Measurements from ENCODE around the gene UBE3B.

UBE3B gene

GRCh38 chr12:109533487-109533740 lies 56.0 kb downstream of the UBE3B start:
- no peak for DNase-seq

GRCh38 chr12:109534456-109534855 lies 57.0 kb downstream of the UBE3B start:
- no peak for DNase-seq

- no peak for DNase-seq
These were observed 57.9 kb downstream of the UBE3B start for GRCh38 chr12:109535231-109535862.

GRCh38 chr12:109535863-109536250 lies 58.4 kb downstream of the UBE3B start:
- DNase-seq: no peak

- DNase-seq: no peak
These were observed 59.7 kb downstream of the UBE3B start for GRCh38 chr12:109537136-109537535.

- DNase-seq: no peak
These were observed 60.9 kb downstream of the UBE3B start for GRCh38 chr12:109538191-109538863.

GRCh38 chr12:109539508-109539907 lies 62.1 kb downstream of the UBE3B start:
- DNase-seq: no peak

GRCh38 chr12:109540526-109541412 lies 63.3 kb downstream of the UBE3B start:
- no peak for DNase-seq

- DNase-seq: no peak
These were observed 63.9 kb downstream of the UBE3B start for GRCh38 chr12:109541413-109541726.

GRCh38 chr12:109542014-109542413 lies 64.6 kb downstream of the UBE3B start:
- DNase-seq: no peak

GRCh38 chr12:109542876-109543275 lies 65.4 kb downstream of the UBE3B start:
- no peak for DNase-seq

- DNase-seq: no peak
These were observed 67.6 kb downstream of the UBE3B start for GRCh38 chr12:109544955-109545531.

GRCh38 chr12:109545826-109546225 lies 68.4 kb downstream of the UBE3B start:
- no peak for DNase-seq

- DNase-seq: no peak
These were observed 69.9 kb downstream of the UBE3B start for GRCh38 chr12:109547286-109547685.

GRCh38 chr12:109548258-109548657 lies 70.8 kb downstream of the UBE3B start:
- no peak for DNase-seq

GRCh38 chr12:109549613-109550270 lies 72.3 kb downstream of the UBE3B start:
- DNase-seq: no peak

- no peak for DNase-seq
These were observed 72.8 kb downstream of the UBE3B start for GRCh38 chr12:109550281-109550680.

GRCh38 chr12:109551108-109551507 lies 73.7 kb downstream of the UBE3B start:
- no peak for DNase-seq

- DNase-seq: no peak
These were observed 75.5 kb downstream of the UBE3B start for GRCh38 chr12:109552971-109553370.

GRCh38 chr12:109553483-109553882 lies 76.0 kb downstream of the UBE3B start:
- DNase-seq: no peak

GRCh38 chr12:109553906-109554500 lies 76.6 kb downstream of the UBE3B start:
- no peak for DNase-seq

GRCh38 chr12:109554761-109555160 lies 77.3 kb downstream of the UBE3B start:
- no peak for DNase-seq
